GM21515 (cell line): ENCODE data around the gene PROX1.

Experiments
- ATAC-seq: cut with Tn5 transposase; IDR thresholded peaks from one replicate; pipeline ENCODE4 v1.9.1; 2021; ENCODE audit not compliant: unreplicated experiment

Gene PROX1

DNA sequence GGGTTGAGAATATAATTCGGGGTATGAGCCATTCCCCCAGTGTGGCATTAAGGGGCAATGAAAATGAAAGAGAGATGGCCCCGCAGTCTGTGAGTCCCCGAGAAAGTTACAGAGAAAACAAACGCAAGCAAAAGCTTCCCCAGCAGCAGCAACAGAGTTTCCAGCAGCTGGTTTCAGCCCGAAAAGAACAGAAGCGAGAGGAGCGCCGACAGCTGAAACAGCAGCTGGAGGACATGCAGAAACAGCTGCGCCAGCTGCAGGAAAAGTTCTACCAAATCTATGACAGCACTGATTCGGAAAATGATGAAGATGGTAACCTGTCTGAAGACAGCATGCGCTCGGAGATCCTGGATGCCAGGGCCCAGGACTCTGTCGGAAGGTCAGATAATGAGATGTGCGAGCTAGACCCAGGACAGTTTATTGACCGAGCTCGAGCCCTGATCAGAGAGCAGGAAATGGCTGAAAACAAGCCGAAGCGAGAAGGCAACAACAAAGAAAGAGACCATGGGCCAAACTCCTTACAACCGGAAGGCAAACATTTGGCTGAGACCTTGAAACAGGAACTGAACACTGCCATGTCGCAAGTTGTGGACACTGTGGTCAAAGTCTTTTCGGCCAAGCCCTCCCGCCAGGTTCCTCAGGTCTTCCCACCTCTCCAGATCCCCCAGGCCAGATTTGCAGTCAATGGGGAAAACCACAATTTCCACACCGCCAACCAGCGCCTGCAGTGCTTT, 9.4 kb downstream of the PROX1 start:
- no peak for ATAC-seq

DNA sequence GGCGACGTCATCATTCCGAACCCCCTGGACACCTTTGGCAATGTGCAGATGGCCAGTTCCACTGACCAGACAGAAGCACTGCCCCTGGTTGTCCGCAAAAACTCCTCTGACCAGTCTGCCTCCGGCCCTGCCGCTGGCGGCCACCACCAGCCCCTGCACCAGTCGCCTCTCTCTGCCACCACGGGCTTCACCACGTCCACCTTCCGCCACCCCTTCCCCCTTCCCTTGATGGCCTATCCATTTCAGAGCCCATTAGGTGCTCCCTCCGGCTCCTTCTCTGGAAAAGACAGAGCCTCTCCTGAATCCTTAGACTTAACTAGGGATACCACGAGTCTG, 10.0 kb downstream of the PROX1 start:
- ATAC-seq = no peak

DNA sequence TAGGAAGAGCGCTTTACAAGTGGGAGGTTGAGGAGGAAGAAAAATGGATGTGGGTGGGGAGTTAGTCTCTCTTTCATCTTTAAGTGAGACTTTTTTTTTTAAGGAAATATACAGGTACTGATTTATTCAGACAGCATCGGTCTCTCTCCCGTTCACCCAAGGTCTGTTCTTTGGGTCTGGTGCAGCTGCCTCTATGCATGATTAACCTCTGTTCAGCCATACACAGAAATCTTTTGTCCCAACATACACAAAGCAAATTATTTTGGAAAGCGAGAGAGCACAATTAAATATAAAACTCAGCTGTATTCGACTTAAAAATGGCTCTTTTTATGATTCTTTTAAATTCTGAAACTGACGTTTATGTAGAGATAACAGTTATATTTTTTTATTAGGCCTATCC, 11.0 kb downstream of the PROX1 start:
- ATAC-seq = no peak

DNA sequence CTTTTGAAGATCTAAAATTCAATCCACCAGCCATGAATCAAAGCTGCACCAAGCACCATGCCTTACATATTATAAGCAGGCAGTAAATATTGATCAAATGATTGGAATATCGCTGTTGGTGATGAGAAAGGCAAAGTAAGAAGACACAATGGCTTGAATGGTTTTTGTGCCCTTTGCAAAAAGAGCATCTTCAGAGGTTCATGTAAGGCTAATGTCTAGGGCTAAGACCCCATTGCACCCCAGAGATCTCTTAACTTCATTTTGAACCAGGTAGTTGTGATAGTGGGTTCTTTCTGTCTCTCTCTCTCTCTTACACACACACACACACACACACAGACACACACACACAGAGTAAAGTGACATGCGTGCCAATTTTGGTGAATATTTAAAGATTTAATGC, 12.0 kb downstream of the PROX1 start:
- ATAC-seq = no peak

DNA sequence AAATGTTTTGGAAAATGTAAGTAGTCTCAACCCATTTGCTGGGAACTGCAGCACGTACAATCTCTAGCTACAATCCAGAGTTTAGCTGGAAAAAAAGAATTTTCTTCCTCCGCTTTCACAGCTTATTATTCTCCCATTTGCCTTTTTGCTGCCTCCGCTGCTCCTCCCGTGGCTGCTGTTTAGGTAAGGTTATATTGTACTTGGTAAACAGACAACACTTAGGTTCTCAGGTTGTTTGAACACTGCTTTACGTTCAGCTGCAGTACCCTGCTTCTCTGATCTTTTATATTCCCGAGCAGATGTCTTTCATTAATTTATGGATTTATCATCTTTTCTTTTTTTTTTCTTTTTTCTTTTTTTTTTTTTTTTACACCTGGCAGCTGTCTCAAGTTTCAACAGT, 14.3 kb downstream of the PROX1 start:
- no peak for ATAC-seq

DNA sequence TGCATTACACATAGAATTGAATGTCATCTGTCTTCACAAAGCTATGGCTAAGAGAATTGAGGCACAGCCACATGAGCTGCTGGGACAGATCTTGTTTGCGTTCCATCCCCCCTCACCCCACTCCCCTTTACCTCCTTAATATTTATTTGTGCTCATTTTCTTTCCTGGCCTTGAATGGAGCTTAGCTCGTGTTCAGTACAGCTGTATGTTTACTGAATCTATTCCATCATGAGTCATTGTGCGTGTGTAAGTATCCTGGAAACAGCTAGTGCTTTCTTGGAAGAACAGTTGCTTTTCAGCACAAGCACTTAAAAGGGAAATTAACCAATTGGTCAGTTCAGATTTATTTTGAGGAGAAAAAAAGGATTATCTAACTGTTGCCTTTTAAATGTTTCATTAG, 14.7 kb downstream of the PROX1 start:
- no peak for ATAC-seq

DNA sequence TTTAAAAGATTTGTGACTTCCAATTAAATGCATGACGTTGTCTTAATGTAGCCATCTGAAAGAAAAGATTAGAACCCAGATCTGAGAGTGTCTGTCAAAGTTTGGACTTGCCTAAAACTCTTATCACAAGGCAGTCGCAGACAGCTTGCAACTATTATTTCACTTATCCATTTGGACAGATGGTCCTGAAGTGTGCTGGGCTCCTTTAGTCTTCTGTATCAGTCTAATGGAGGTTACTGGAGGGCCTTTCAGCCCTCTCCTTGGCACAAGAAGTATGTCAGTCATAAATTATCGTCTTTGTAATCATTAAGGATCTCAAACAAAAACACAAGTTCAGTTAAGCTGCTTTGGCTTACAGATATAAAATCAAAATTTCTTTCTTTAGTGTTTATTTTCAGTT, 15.5 kb downstream of the PROX1 start:
- no peak for ATAC-seq

GRCh38 chr1:214004014-214004413, 16.2 kb downstream of the PROX1 start:
- no peak for ATAC-seq

DNA sequence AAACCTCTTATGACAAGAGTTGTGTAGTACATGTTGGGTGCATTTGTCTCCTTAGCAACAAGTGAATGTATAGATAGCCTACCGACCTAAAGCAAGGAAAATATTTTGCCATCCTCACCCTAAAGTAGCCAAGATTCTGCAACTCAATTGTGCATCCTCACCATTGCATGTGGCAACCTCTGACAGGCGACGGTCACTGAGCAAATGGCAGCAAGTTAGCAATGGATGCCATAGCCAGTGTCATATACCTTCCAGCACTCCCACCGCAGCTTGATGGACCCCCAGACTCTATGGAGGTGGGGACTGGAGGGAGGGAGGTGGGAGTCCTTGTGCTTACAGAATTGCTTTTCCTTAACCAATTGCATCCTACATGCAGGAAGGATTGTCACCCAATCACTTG, 17.0 kb downstream of the PROX1 start:
- no peak for ATAC-seq

- no peak for ATAC-seq
Observed at GRCh38 chr1:214005708-214006107, 17.9 kb downstream of the PROX1 start.

DNA sequence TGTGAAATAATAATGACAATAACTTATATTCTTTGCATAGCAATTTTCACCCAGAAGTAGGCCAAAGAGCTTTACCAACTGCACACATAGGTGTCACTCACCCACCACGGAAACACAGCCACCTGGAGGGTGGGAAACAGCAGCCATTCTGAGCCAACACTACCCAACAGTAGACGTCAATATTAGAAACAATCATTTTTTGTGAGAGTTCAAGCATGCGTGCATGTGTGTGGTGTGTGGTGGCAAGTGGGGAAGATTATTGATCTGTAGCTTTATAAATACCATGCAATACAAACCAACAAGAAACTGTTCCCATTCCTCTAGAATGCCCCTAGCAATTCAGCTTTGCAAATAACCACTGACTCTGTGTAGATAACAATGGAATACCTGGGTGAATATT, 19.1 kb downstream of the PROX1 start:
- no peak for ATAC-seq

- ATAC-seq = no peak
Observed at GRCh38 chr1:214008347-214008746, 20.6 kb downstream of the PROX1 start.

DNA sequence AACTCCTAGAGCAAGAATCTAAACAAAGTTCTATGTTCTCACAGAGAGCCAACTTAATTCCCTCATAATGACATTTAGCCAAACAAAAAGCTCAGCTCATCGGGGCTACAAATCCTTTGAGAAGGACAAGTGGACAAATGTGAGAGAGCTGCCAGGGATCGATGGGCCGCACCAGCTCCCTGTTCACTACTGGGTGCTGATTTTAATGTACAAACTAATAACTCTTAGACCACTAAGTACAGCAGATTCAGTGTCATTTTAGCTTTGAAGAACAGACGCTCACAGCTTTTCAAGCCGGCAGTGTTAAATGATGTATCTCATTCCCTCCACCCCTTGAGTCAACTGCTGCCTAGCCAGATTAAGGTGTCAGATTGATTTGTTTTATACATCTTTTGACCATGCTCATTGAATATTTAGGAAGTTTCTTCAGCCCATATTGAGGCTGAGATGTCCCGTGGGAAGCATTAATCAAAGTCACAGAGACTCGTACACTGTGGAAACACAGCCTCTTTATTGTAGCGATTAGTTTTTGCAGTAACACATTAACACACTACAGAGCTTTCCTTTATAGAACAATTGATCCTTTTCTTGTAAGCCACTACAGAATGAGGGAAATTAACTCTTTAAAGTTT, 21.1 kb downstream of the PROX1 start:
- ATAC-seq = no peak

DNA sequence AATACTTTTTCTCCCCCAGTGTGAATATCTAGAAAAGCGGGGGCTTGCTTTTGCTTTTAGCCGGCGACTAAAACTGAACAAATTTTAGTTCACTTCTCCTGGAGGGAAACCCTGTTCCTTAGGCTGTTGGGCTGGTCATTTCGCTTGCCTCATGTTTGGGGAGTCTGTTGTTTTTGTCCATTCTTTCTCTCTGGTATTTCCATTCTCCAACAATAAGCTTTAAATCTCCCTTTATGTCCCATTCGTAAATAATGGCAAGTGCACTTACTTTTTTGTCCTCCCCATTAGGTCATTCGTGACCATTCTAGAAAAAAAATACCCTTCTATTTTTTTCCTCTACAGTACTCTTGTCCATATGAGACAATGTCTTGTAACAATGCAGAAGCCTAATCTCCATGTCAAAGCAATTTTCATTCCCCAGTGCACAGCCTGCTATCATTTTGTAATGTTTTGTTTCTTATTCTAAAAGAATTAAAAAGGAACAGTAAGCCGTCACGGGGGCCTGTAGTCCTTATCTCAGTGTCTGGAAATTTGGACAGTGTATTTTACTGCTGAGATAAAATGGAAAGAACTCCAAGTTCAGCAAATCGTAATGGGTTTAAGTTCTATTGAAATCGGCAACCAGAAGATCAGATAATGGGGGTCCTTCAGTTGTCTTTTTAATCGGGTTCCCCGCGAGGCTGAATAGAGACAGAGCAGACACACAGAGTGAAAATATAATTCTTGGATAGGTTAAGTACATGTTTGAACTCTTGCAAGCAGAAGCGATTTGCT, 21.8 kb downstream of the PROX1 start:
- no peak for ATAC-seq

DNA sequence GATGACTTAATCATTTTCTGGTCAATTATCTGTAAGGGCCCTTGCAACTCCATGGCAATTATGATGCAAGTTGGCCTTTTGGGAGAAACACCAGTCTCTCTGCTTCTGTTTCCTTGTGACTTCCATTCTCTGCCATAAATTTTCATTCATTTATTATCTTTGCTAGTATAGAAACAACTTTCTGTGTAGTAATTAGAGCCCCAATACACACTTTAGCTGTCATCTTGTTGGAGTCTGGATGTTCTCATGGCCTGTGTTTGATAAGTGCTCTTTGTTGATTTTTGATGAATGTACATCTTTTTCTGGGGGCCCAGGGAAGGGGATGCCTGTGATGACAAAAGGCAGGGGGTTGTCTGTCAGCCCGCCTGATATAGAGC, 22.4 kb downstream of the PROX1 start:
- no peak for ATAC-seq

DNA sequence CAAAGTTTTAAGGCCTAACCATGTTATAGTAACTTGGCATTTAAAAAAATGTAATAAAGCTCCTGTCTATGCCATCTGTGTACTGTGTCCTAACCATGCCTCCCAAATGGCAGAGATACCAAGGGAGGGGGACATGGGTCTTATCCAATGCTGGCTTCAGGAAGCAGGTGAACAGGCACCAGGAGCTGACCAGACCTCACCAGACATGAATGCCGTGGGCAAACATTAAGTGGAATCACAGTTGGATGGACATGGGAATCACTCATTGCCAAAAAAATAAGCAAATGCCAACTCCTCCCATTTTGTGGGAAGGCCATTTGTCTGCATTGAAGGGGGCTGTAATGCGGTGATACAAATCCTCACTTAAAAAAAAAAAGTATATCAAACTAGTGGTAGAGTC, 22.9 kb downstream of the PROX1 start:
- no peak for ATAC-seq

GRCh38 chr1:214012418-214012817, 24.6 kb downstream of the PROX1 start:
- no peak for ATAC-seq

DNA sequence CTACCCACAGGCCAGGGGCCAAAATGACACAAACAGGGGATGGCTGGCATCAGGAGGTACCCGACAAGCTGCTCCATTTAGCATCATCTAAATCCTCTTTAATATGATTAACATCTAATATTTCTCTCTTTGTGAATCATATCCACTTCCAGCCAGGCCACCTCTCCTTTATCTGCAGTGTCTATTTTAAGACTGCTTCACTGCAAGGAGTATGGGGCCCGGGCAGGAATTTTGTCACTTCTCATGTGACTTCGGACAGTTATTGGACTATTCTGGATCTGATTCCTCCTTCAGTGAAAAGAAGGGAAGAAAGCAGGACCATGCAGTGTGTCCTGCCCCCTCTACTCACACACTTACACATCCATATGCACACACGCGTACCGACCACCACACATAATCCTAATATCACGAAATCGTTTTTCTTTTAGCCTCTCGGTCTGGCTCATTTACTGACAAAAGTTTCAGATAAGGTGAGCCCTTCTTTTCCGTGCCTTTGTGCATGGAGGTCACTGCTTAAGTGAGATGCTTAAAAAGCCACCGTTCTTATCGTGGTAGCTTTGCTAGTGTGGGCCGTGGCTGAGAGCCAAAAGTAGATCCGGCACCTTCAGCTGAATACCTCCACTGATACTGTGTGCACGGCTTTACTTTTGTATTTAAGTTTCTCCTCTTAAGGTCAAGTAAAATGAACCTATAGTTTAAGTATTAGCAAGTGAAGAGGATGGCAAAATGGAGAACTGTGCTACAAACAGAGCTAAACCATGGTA, 26.0 kb downstream of the PROX1 start:
- no peak for ATAC-seq

DNA sequence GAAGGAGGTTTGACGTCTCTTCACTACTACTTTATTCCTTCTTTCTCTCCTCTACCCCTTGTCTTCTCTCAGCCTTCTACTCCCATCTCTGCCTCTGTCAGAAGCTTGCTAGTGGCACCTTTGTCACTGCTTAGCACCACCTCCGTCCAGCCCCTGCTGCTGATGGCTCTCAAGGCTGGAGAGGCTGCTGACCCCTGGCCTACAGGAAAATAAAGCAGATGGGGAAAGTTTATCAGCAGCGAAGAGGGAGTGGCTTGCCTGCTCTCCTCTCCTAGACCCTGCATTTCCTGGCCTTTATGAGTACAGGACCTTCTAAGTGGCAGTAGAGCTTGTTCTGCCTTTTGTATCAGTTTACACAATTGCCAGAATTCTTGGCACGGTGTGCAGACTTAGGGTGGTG, 27.0 kb downstream of the PROX1 start:
- no peak for ATAC-seq

DNA sequence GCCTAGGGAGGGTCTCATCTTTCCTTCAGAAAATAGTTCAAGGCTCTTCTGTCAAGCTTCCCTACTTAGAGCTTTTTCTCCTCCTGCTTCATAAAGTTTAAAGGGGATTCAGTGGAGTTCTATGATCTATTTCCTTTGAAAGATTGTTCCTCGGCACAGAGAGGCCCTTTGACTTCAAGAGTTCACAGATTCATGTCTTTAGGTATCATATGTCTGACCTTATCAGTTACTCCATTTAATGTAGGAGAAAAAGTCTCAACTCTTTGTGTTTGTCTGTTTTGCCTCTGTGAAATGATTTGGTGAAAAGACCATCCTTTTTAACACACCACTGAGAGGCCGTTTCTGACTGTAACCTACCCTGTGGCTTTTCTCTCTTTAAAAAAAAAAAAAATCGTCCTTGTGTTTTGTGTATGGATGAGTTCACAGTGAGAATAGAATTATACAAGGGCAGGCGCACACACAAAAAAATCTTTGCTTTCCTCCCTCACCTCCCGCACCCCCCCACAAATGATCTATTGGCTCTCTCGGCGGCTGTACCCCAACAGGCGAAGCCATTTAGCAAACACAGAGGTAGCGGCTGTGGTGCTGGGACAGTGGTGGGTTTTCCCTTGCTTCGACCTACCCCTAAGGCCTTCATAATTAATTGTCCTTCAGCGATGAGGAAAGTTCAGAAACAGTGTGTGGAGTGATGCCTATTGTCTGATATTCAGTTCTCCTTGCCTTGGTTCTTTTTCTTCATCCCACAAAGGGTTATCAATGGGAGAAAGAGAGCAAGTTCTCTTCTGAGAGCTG, 29.6 kb downstream of the PROX1 start:
- ATAC-seq = no peak
